ENCODE measurements around the gene RASD1.

DNA sequence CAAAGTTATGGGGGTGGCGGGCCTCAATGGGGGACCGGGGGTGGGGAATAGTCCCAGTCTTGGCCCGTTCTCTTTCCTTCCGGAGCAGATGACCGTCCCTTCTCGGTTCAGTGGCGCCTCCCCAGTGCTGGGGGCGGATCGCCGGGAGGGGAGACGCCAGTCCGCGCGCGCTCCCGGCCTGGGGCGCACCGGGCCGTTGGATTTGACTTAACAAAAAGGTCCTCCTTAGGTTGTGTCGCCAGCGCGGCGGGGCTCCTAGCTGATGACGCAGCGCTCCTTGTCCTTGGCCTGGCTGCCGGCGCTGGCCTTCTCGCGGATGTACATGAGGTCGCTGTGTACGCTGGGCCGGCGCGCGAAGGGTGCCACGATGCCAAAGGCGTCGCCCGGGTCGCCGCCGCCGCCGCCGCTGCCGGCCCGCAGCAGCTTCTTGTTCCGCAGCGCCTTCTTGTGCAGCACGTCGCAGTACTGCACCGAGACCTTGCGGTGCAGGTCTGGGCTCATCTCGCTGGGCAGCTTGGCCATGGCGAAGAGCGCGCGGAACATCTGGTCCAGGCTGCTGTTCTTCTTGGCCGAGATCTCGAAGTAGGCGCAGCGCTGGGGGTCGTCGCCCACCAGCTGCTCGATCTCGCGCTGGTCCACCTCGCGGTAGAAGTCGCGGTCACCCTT lies 1.2 kb downstream of the RASD1 start:
- TF ChIP-seq POLR2AphosphoS5 (IDR thresholded peaks at IDR 0.05): no peak
- TF ChIP-seq, protein P1, sequence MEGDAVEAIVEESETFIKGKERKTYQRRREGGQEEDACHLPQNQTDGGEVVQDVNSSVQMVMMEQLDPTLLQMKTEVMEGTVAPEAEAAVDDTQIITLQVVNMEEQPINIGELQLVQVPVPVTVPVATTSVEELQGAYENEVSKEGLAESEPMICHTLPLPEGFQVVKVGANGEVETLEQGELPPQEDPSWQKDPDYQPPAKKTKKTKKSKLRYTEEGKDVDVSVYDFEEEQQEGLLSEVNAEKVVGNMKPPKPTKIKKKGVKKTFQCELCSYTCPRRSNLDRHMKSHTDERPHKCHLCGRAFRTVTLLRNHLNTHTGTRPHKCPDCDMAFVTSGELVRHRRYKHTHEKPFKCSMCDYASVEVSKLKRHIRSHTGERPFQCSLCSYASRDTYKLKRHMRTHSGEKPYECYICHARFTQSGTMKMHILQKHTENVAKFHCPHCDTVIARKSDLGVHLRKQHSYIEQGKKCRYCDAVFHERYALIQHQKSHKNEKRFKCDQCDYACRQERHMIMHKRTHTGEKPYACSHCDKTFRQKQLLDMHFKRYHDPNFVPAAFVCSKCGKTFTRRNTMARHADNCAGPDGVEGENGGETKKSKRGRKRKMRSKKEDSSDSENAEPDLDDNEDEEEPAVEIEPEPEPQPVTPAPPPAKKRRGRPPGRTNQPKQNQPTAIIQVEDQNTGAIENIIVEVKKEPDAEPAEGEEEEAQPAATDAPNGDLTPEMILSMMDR (IDR thresholded peaks at IDR 0.05): peak in 1 of 4 experiments; percentile 3
